HG03432 (cell line): ENCODE data around the gene LINC00305.

ENCODE experiments used
- ATAC-seq: cut with Tn5 transposase; IDR thresholded peaks from one replicate; pipeline ENCODE4 v1.9.1; 2021; ENCODE audit warnings: mild to moderate bottlenecking, moderate library complexity; ENCODE audit not compliant: unreplicated experiment

LINC00305 gene

DNA sequence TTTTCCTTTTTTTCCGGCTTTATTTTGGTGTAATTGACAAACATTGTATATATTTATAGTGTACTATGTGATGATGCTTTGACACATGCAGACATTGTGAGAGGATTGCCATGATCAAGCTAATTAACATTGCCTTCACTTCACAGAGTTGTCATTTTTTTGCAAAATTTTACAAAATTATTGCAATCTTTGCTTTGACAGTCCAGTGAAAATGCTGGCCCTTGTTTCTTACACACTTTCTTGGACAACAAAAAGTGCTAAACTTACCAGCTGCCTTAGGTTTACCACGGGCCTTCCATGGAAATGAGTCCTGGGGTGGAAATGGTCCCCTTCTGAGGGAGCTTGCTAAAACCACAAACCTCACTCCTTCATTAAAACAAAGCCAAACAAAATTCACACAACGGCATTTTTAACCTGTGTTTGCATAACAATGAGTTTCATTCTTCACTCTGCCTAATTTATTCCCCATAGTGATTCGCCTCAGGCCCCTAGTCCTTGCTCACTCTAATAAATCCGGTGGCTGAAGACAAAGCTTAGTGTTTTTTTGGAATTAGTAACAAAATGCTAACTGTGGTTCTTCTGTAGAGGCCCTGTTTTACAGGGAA lies 32.2 kb downstream of the LINC00305 start:
- ATAC-seq = no peak

DNA sequence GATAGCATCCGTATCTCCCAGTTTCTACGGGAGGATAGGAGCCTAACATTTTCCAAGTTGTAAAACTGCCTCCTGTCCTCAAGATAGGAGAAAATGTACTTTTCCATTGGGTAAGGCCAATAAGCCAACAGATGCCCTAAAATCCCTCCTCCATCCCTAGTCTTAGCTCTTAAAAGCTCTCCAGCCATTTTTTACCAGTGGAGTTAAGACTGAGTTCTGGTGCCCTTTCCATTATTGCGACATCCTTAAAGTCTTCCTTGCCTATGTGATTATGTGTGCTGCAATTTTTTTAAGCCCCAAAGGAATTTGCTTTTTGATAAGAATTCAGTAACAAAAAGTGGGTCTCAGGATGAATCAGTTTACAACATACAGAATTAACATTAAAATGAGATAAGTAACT lies 33.0 kb downstream of the LINC00305 start:
- no peak for ATAC-seq

DNA sequence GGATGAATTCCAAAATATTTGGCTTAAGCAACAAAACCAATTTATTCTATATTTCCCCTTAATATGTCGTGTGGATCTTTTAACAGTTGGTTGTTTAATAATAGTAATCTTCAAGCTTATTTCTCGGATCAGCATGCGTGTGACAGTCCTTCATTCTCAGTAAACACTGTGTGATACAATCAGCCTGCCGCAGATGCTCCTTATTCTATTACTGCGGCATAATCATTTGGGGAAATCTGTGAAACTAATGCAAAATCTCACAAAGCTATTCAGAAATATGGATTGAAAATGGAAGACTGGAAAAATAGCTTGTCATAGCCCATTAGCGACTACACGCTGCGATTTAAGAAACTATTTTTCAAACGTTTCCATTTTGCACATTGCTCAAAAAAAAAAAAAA lies 36.9 kb downstream of the LINC00305 start:
- ATAC-seq = no peak

DNA sequence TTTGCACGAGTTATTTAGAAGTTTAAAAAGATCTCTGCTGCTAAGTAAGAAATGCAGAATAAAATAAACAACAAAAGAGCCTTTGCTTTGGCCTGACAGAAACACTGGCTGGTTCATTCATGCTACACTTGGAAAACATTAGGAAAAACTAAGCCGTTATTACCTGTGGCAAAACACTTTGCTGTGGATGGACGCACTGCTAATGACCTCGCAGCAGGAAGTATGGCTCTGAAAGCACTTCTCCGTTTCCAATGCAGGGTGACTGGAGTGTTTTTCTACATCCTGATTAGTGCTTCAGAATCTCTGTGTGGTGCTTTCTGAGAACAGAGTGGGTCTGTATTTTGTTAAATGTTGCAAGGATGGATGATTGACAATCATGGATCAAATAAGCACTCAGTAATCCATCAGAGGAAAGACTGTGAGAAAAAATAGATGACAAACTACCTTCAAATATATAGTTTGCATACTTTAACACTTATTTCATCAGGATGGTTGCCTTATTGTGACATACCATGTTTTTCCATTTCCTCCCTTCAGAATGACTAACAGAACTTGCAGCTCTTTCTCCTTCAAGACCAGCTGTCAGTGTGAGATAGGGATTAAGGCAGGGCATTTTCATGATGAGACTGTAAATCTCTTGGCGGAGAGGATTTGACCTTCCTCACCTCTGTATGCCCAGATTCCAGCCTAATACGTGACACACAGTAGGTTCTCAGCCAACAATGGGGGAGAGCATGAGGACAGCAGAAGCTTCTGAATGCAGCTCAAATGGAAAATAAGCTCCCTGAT lies 38.0 kb downstream of the LINC00305 start:
- ATAC-seq = no peak

DNA sequence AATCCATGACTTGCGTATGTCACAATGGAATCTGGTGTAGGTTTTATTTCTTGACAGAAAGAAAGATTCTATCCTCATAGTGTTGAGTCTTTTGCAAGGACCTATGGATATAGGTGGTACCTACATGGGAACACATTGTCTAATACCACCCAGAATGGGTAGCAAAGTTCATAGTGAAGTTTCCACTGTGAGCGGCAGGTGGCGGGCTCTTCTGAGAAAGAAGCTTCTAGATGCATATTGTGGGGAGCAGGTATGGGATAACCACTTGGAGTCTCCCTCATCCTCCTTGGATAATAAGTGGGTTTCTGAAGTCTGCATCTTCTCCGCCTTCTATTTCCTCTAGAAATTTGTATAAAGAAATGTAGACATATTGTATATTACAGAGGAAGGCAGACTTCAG lies 44.9 kb downstream of the LINC00305 start:
- no peak for ATAC-seq

- ATAC-seq = peak; percentile 73
Measured at GRCh38 chr18:64100116-64100922, 48.6 kb downstream of the LINC00305 start.

- peak; percentile 72 for ATAC-seq
Measured at GRCh38 chr18:64099244-64099643, 49.6 kb downstream of the LINC00305 start.

DNA sequence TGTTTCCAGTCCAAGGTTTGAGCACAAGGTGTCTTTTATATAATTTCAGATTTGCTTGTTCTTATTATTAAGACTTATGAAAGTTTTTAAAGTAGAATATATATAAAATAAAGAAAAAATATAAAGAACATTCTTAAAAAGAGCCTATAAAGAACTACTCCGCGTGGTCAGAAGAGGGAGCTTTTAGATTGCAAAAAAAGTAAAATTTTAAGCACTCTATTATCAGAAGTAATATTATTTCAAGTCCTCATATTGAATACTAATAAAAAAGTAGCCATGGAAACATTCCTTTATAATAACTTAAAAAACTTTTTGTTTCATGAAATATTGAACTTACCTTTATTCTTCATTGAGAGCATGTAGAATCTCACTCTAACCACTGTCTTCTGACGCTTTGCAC lies 51.4 kb downstream of the LINC00305 start:
- no peak for ATAC-seq

DNA sequence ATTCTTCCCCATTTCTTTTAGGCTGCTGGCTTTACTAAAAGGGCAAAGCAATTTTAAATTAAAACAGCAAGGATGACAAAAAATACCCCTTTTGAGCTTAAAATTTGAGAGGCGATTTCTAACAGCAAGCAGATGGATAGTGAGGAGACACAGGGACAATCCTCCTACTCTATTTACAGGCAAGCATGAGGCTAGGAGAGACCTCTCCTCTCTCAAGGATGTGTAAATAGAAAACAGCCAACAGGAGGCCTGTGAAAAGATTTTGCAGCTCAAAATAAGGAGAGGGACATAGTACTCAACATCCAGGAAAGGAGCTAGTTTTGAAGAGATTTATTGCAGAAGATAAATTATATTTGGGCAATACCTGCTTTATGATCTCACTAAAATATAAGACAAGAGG lies 53.8 kb downstream of the LINC00305 start:
- no peak for ATAC-seq

DNA sequence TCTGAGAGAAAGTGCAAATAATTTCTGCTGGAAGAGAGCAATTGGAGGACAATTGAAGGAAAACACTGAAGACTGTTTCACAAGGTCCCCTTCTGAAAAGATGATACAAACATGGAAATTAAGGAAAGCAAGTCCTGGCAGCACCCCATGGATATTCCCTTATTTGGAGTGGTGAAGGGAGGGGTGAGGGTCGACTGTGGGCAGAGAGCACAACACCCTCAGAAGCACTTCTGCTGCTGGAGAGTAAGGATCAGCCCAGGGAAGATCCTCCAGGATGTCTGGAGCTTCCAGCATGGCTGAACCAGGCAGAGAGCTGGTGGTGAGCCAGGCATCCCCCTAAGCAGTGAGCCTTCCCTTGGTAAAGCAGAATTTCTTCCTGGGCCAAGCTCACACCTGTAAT lies 54.7 kb downstream of the LINC00305 start:
- ATAC-seq = no peak

DNA sequence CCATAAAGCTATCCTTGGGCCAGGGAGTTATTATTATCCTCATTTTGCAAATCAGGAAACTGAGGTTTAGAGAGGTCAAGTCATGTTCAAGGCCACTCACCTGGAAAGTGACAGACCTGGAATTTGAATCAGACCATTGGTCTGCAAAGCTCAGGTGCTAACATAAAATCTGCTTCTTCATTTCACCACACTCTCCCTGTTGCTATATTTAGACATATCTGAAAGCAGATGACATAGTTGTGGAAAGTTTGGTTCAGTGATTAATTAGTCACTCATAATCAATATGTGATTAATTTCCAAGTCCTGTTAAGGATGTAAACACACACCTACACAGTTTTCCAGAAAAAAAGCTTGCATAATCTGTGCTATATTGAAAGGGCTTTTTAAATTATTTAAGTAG lies 57.4 kb downstream of the LINC00305 start:
- peak; percentile 53 for ATAC-seq

DNA sequence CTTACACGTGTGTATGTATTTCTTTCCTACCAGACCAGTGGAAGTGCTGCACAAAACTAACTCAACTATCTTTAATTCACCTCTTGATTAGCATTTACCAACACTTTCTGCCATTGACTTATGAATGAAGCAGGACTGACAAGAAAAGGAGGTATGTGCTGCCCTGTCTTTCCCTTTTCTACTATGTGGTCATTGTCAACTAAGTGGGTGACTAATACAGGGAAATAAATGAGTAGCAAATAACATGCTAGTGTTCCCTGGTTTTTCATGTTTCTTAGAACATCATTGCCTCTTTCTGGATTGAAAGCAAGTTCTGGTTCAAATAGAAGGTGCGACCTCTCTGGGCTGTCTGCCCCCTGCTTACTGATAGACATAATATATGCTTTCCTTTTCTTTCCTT lies 58.0 kb downstream of the LINC00305 start:
- peak; percentile 74 for ATAC-seq

GRCh38 chr18:64083916-64084315 lies 65.0 kb downstream of the LINC00305 start:
- no peak for ATAC-seq

- ATAC-seq = no peak
Measured at GRCh38 chr18:64082513-64082912, 66.4 kb downstream of the LINC00305 start.

GRCh38 chr18:64082054-64082453 lies 66.8 kb downstream of the LINC00305 start:
- ATAC-seq = no peak

GRCh38 chr18:64073971-64074370 lies 74.9 kb downstream of the LINC00305 start:
- no peak for ATAC-seq

GRCh38 chr18:64055019-64055418 lies 93.9 kb downstream of the LINC00305 start:
- ATAC-seq = no peak

DNA sequence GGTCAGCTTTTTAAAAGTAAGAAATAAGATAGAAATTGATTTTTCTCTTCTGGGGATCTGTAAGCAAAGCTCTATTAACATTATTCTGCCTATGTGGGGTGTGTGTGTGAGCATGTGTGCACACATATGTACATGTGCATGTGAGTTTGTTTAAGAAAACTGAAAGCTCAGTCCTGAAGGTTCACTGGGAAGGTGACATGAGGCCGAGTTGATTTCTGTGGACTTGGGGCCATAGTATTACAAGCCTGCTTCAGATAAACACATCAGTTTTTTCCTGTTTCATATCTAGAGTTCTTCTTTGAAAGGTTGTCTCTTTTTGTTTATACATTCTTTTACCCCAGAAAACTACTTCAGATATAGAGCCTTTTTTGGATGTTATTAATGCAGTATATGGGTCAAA lies 95.6 kb downstream of the LINC00305 start:
- ATAC-seq = no peak

DNA sequence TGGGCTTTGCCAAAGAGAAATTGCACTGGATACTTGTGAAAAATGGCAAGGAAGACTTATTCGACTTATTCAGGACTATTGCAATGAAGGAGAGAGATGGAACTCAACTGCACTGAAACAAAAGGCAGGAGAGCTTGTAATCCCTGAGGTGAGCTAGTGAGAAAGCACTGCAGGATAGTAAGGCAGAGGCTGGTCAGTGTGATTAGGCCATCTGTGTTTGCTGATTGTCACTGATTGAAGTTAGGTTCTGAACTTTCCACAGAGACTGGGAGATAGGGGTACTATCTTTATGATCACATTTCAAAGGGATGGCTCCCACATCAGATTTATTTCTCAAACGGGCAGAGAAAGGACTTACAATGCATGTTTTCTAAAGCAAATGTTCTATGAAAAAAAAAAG lies 96.1 kb downstream of the LINC00305 start:
- ATAC-seq = no peak

GRCh38 chr18:64044616-64045015 lies 104.3 kb downstream of the LINC00305 start:
- no peak for ATAC-seq

- no peak for ATAC-seq
Measured at GRCh38 chr18:64042728-64043358, 106.0 kb downstream of the LINC00305 start.
